CD4-positive, alpha-beta T cell treated with Interleukin-2 at 100 ng/mL for 4 hours (primary cell): ENCODE results near the gene SLC9A9.
"Not testable (repeated sequence)": the region's sequence is repeated elsewhere in the genome, so short reads cannot be mapped to it uniquely, and the experiment has no call there.

Experiments used
- DNase-seq: peaks from one replicate; pipeline ENCODE4 v3.0.0-alpha.2; 2020; ENCODE audit warnings: low spot score

The SLC9A9 gene

DNA sequence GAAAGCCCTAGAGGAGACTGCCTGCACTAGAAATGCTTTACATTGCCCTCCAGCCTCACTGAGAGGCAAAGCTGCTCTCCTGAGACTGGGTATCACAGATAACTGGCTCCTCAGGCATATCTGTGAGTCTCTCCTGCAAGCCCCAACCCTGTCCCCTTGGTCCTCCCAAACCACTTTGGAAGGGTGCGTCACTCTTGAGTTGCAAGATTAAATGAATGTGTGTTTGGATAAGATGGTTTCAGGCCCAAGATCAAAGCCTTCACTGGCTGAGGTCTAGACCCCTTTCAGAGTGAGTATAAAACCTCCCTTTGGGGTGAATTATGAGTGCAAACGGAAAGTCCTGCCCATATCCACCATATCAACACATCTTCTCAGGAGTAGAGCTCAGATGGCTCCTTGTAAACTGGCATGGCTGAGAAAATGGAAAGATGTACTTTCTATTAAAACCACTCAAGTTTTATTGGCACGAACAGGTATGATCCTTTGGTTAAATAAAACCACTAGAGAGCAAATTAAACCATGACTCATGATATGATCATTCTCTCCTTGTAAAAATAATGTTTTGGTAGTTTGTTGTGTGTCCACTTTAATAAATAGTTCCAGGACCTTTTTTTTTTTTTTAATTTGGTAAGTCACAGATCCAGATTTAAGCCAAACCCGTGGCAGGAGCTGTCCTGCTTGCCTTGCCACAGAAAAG is 564.7 kb downstream of the SLC9A9 start:
- no peak for DNase-seq

GRCh38 chr3:143280984-143281383 is 567.3 kb downstream of the SLC9A9 start:
- DNase-seq = no peak

DNA sequence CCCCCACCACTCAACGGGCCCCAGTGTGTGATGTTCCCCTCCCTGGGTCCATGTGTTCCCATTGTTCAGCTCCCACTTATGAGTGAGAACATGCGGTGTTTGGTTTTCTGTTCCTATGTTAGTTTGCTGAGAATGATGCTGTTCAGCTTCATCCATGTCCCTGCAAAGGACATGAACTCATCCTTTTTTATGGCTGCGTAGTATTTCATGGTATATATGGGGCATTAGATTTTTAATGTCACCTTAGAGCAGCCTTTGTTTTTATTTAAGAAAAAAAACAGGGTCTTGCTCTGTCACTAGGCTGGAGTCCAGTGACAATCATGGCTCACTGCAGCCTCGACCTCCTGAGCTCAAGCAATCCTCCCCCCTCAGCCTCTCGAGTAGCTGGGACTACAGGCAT is 568.7 kb downstream of the SLC9A9 start:
- DNase-seq = not testable (repeated sequence)

DNA sequence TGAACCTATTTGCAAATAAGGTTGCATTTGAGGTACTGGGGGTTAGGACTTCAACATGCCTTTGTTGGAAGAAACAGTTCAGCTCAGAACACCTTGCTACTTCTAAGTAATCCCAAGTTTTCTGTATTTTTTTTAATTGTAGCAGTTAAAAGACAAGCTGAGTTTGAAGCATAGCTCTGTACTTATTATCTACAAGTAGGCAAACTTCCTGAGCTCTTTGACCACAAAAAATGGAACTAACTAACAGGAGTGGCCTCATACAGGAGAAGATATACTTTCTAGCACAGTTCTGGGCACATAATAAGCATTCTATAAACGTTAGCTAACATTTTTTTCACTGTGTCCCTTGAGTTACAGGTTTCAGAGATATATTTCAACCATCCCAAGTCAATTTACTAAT is 569.5 kb downstream of the SLC9A9 start:
- no peak for DNase-seq

DNA sequence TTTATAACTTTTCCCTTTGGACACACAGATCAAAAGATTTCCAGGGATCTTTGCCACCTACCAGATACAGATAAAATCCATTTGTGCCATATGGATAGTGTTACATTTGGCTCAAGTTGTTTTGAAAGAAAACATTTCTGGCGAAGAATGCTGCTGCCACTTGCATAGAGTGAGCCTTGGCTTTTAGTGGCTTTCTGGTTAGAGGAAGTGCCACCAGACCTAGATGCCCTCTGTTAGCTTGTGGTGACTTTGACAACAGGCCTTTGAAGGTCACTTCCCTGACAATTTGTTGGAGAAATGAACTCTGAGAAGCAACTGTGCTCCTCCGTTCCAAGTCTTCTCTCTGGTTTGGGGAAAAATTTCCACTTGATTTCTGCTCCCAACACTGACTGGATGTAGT is 570.7 kb downstream of the SLC9A9 start:
- DNase-seq = no peak

- no peak for DNase-seq
Measured at GRCh38 chr3:143276592-143276991, 571.7 kb downstream of the SLC9A9 start.

DNA sequence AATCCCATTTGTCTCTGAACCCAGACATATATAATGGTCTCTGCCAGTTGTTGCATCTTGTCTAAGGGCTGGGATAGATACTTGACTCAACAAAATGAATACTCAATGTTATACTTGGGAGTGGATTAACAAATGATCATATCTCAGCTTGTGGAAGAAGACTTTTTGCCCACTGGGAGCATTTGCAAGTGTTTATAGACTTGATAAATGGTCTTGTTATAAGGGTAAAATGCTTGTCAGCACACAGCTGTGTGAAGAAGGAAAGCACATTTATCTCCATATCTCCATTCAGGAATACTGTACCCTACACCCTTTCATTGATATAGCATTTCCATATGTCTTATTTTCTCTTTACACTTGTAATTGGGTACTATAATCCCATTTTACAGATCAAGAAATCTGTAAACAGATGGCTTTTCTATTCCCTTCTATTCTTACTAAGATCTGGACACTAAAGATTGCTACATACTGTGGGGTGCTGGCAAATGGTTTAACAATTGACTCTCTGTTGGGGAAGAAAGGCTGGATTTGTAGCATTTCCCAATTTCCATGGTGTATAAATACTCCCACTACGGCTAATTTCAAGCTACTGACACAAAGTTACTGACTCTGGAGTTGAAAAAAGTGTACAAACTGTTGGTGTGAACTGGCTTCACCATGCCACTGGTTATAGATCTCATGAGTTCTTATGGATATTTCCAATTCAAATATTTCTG is 574.1 kb downstream of the SLC9A9 start:
- no peak for DNase-seq

- DNase-seq = no peak
Measured at GRCh38 chr3:143271136-143271535, 577.1 kb downstream of the SLC9A9 start.

- DNase-seq = no peak
Measured at GRCh38 chr3:143269741-143270140, 578.5 kb downstream of the SLC9A9 start.

GRCh38 chr3:143267989-143268388 is 580.3 kb downstream of the SLC9A9 start:
- no peak for DNase-seq

GRCh38 chr3:143266927-143267326 is 581.3 kb downstream of the SLC9A9 start:
- no peak for DNase-seq

DNA sequence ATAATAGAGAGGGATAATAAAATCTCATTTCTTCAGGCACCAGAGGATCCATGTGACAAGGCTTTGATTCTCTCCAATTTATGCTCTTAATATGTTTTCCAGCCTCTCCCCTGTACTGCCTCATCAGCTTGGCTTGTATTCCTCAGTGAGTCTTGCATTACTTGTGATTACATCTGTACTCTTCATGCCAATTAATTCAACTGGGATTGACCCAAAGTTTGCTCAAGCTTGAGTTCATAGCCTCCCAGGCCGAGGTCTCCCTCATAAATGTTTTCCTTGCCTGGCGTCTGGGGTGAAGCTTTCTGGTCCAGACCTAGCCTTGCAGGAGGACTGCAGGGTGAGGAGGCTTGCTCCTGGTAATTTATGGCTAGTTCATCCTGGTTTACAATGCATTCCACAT is 581.8 kb downstream of the SLC9A9 start:
- no peak for DNase-seq

GRCh38 chr3:143265501-143266070 is 582.7 kb downstream of the SLC9A9 start:
- no peak for DNase-seq

- DNase-seq = no peak
Measured at GRCh38 chr3:143263852-143264513, 584.3 kb downstream of the SLC9A9 start.

- no peak for DNase-seq
Measured at GRCh38 chr3:143261848-143262247, 586.4 kb downstream of the SLC9A9 start.

GRCh38 chr3:143258692-143259091 is 589.6 kb downstream of the SLC9A9 start:
- DNase-seq = no peak

- DNase-seq = no peak
Measured at GRCh38 chr3:143256416-143256815, 591.9 kb downstream of the SLC9A9 start.

DNA sequence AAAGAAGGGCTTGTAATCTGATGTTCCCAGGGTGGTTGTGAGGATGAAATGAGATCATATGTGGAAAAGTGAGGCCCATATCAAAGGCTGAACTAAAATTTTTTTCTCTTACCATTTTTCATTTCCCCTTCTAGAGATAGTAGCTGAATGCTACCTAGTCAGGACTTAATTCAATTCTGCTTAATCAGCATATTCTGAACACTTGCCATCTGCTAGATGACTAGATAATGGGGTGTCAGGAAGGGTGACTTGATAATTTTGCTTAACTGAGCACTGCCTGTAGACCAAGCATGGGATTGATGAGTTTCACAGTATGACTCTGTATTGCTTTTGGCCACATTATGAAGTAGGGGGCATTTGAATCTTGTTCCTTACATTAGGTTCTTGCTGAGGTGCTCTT is 592.5 kb downstream of the SLC9A9 start:
- no peak for DNase-seq

DNA sequence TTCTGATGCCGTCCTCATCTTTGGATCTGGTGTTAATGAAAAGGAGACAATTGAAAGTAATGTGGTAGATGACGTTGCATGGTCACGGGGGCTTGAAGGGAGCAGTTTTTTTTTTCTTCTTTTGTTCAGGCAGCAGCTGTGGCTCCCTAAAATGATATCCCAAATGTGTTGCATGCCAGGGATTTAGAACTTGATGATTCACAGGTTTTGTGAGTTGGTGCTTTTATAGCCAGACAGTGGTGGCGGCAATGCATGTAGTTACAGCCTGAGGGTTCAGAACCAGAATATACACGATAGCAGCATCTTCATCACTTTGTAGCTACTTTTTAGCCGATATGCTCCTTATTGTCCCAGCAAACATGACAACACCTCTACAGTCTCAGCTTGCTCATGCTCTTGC is 595.3 kb downstream of the SLC9A9 start:
- DNase-seq = no peak

GRCh38 chr3:143249014-143249413 is 599.3 kb downstream of the SLC9A9 start:
- DNase-seq = no peak

DNA sequence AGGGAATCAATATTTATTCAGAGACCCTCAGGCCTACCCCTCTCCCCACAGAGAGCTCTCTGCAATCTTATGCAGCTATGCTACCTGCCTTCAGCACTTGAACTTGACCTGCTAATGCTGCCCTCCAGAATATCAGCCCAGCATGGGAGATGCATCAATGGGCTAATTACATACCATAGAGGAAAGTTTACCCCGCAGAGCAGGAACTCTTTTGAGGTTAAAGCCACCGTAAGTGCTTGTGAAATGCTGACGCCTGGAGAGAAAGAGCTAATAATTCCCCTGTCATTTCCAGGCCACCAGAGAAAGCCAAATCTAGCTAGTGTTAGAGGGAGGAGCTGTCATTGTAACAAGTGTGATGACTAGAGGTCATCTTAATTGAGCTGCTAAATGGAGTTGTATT is 601.2 kb downstream of the SLC9A9 start:
- no peak for DNase-seq

DNA sequence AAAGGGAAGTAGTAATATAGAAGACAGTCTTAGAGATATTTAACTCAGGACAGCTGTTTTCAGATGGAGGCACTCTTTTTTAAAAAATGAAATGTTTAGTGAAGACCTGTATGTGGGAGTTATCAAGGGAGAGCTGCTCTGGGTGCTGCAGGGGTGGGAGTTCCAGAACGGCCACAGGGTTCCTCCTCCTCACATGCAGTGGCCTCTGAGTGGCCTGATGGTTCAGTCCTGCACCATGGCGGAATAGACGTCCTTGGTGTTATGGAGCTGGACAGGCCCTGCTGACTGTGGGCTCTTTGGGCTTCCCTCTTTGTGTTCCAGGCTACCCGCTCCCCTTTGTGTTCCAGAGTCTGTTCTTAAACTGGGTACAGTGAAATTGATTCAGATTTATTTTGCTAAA is 602.6 kb downstream of the SLC9A9 start:
- no peak for DNase-seq

GRCh38 chr3:143244516-143245063 is 603.7 kb downstream of the SLC9A9 start:
- DNase-seq = no peak
